Glomerular visceral epithelial cell (primary cell): ENCODE data around the gene RELN.

Source experiments
- DNase-seq: peaks from one replicate; pipeline ENCODE4 v3.0.0-alpha.2; 2016; ENCODE audit errors: extremely low spot score

Gene RELN

GRCh38 chr7:103717574-103717973 is 271.9 kb downstream of the RELN start:
- no peak for DNase-seq

- DNase-seq = no peak
Measured at GRCh38 chr7:103715376-103716120, 273.9 kb downstream of the RELN start.

GRCh38 chr7:103714376-103714927 is 275.0 kb downstream of the RELN start:
- no peak for DNase-seq

- no peak for DNase-seq
Measured at GRCh38 chr7:103712991-103713778, 276.3 kb downstream of the RELN start.

GRCh38 chr7:103711413-103711812 is 278.0 kb downstream of the RELN start:
- DNase-seq = no peak

GRCh38 chr7:103710247-103710646 is 279.2 kb downstream of the RELN start:
- DNase-seq = no peak

- DNase-seq = no peak
Measured at GRCh38 chr7:103706805-103707204, 282.7 kb downstream of the RELN start.

GRCh38 chr7:103705542-103705941 is 283.9 kb downstream of the RELN start:
- no peak for DNase-seq

GRCh38 chr7:103704701-103705100 is 284.8 kb downstream of the RELN start:
- no peak for DNase-seq

- no peak for DNase-seq
Measured at GRCh38 chr7:103702982-103703381, 286.5 kb downstream of the RELN start.

- no peak for DNase-seq
Measured at GRCh38 chr7:103702454-103702853, 287.0 kb downstream of the RELN start.

- DNase-seq = no peak
Measured at GRCh38 chr7:103699032-103699431, 290.4 kb downstream of the RELN start.

- DNase-seq = no peak
Measured at GRCh38 chr7:103698064-103698463, 291.4 kb downstream of the RELN start.

- no peak for DNase-seq
Measured at GRCh38 chr7:103695521-103695920, 293.9 kb downstream of the RELN start.

- no peak for DNase-seq
Measured at GRCh38 chr7:103694304-103694703, 295.2 kb downstream of the RELN start.

GRCh38 chr7:103691291-103691690 is 298.2 kb downstream of the RELN start:
- no peak for DNase-seq

- peak; percentile 3 for DNase-seq
Measured at GRCh38 chr7:103690242-103690974, 299.1 kb downstream of the RELN start.

- DNase-seq = no peak
Measured at GRCh38 chr7:103689255-103689654, 300.2 kb downstream of the RELN start.

- DNase-seq = no peak
Measured at GRCh38 chr7:103687951-103688350, 301.5 kb downstream of the RELN start.

GRCh38 chr7:103687272-103687671 is 302.2 kb downstream of the RELN start:
- no peak for DNase-seq

GRCh38 chr7:103686763-103687162 is 302.7 kb downstream of the RELN start:
- DNase-seq = no peak

- DNase-seq = no peak
Measured at GRCh38 chr7:103686064-103686463, 303.4 kb downstream of the RELN start.
